HG02970 (cell line): Measurements from ENCODE around the gene HCFC2.
"Not testable (repeated sequence)": the region's sequence is repeated elsewhere in the genome, so short reads cannot be mapped to it uniquely, and the experiment has no call there.

Experiments used
- ATAC-seq: cut with Tn5 transposase; IDR thresholded peaks from one replicate; pipeline ENCODE4 v1.9.1; 2021; ENCODE audit warnings: mild to moderate bottlenecking, moderate library complexity, moderate number of reproducible peaks; ENCODE audit not compliant: unreplicated experiment, low FRiP score

The HCFC2 gene

DNA sequence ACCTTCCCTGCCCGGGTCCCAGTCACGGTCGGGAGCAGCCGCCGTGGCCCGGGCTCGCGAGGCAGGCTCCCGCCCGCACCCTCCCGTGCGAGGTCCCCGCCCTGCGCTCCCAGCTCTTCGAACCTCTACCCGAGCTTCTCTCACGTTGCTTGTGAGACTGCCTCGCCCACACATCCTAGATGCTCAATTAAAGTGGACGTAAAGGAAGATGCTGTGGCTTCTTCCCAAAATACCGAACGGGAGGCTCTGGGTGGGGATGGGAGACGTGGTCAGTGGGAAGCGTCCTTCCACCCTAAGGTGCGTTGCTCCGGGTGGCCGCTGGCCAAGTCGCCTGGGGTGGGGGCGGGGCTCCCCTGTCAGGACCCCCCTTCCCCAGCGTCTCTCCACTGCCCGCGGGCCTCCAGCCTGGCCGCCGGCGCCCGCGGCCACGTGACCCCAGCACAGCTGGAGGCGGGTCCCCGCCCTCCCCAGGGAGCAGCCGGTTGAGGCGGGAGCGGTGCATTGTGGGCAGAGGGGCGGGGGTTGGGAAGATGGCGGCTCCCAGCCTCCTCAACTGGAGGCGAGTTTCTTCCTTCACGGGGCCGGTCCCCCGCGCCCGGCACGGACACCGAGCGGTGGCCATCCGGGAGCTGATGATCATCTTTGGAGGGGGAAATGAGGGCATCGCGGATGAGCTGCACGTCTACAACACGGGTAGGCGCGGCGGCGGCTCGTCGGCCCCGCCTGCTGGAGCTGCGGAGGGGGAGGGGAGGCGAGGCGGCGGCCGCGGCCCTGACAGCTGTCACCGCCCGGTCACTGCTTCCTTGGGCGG, at the start of gene HCFC2:
Gene HCFC2, plus strand, starts transcription at position 501 of the 811 bp plus-strand sequence. Its CDS starts 30 bp downstream, at position 531.
- ATAC-seq, result peak; percentile 90

DNA sequence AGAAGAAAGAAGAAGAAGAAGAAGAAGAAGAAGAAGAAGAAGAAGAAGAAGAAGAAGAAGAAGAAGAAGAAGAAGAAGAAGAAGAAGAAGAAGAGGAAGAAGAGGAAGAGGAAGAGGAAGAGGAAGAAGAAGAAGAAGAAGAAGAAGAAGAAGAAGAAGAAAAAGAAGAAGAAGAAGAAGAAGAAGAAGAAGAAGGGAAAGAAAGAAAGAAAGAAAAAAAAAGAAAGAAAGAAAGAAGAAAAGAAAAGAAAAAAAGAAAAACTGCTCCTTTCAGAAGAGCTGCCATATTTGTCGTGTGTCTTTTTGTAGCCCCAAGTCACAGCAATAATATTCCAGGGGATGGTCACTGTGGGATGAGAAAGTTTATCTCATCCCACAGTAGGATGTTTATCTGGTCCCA, 42.5 kb upstream of the HCFC2 start:
- not testable (repeated sequence) for ATAC-seq

GRCh38 chr12:104022786-104023185, 41.5 kb upstream of the HCFC2 start:
- ATAC-seq, result no peak

- no peak for ATAC-seq
These were observed 40.6 kb upstream of the HCFC2 start for GRCh38 chr12:104023710-104024109.

DNA sequence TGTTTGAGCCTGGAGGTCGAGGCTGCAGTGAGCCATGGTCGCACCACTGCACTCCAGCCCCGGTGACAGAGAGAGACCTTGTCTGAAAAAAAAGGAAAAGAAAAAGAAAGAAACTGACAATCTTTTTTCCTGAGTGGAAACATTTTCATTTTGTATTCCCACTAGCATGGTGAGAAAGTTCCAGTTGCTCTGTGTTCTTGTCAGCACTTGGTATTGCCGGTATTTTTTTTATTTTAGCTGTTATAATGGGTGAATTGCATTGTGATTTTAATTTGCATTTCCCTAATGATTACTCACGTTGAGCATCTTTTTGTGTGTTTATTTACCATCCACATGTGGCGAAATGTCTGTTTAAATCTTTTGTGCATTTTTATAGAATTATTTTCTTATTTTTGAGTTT, 40.0 kb upstream of the HCFC2 start:
- ATAC-seq, result no peak

- no peak for ATAC-seq
These were observed 38.6 kb upstream of the HCFC2 start for GRCh38 chr12:104025771-104026170.

GRCh38 chr12:104026841-104027599, 37.3 kb upstream of the HCFC2 start:
- no peak for ATAC-seq

DNA sequence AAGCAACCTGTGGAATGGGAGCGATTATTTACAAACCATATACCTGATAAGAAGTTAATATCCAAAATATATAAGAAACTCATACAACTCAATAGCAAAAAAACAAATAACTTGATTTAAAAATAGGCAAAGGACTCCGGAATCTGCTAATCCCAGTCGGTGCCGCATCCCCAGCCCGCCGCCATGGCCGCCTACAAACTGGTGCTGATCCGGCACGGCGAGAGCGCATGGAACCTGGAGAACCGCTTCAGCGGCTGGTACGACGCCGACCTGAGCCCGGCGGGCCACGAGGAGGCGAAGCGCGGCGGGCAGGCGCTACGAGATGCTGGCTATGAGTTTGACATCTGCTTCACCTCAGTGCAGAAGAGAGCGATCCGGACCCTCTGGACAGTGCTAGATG, 33.7 kb upstream of the HCFC2 start:
- ATAC-seq, result not testable (repeated sequence)

DNA sequence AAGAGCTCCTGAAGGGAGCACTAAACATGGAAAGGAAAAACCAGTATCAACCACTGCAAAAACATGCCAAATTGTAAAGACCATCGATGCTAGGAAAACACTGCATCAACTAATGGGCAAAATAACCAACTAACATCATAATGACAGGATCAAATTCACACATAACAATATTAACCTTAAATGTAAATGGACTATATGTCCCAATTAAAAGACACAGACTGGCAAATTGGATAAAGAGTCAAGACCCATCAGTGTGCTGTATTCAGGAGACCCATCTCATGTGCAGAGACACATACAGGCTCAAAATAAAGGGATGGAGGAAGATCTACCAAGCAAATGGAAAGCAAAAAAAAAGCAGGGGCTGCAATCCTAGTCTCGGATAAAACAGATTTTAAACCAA, 28.2 kb upstream of the HCFC2 start:
- not testable (repeated sequence) for ATAC-seq

DNA sequence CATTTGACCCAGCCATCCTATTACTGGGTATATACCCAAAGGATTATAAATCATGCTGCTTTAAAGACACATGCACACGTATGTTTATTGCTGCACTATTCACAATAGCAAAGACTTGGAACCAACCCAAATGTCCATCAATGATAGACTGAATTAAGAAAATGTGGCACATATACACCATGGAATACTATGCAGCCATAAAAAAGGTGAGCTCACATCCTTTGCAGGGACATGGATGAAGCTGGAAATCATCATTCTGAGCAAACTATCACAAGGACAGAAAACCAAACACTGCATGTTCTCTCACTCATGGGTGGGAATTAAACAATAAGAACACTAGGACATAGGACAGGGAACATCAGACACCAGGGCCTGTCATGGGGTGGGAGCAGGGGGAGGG, 24.6 kb upstream of the HCFC2 start:
- not testable (repeated sequence) for ATAC-seq

DNA sequence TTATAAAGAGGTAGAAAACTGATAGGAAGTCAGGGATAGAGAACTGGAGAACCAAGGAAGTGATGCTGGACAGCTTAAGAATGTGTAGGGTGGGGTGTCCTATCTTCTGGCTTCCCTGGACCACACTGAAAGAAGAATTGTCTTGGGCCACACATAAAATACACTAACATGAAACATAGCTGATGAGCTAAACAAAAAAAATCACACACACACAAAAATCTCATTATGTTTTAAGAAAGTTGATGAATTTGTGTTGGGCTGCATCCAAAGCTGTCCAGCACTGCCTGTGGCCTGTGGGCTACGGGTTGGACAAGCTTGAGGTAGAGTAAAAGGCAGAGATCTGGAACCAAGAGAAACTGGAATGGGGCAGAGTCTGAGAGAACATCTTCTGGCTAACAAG, 21.8 kb upstream of the HCFC2 start:
- no peak for ATAC-seq

- no peak for ATAC-seq
These were observed 20.2 kb upstream of the HCFC2 start for GRCh38 chr12:104044158-104044557.

DNA sequence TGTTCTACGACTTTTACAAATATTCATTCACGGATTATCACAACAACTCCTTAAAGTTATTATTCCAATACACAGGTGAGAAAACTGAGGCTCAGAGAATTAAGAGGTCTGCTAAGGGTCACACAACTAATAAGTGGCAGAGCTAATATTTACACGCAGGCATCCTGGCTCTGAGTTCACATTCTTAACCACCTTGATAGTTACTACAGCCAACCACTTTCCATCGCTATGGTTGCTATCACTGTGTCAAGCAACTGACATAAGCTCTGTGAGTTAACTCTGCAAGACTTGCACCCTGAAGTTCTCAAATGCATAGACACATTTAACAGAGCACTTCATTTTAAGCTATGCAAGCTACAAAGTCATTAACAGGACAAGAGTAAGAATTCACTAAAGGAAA, 18.0 kb upstream of the HCFC2 start:
- no peak for ATAC-seq

- no peak for ATAC-seq
These were observed 16.2 kb upstream of the HCFC2 start for GRCh38 chr12:104048162-104048561.

GRCh38 chr12:104048811-104049210, 15.5 kb upstream of the HCFC2 start:
- ATAC-seq, result no peak

GRCh38 chr12:104049278-104049902, 14.9 kb upstream of the HCFC2 start:
- ATAC-seq, result no peak

- no peak for ATAC-seq
These were observed 14.4 kb upstream of the HCFC2 start, which contains the start of gene GLT8D2 for GRCh38 chr12:104049903-104050356. Gene GLT8D2 (minus strand): TSS chr12:104050187. CDS start chr12:104019648, 30,539 bp downstream.

DNA sequence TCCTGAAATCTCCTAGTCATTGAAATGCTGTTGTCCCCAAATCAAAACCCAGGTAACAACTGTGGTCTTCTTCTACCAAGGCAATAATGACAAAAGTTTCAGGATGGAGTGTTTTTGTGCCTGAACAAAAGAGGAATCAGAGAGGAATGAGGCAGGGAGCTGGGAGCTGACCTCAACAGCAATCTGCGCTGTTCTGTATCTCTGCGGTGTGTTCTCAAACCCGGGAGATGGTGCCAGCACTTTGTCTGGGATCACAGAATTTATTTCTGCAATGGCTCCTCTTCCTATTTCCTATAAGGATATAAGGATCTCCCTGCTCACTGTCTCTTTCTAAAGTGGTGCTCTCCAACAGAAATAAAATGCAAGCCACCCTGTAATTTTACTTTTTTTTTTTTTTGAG, 13.9 kb upstream of the HCFC2 start:
- ATAC-seq, result no peak

DNA sequence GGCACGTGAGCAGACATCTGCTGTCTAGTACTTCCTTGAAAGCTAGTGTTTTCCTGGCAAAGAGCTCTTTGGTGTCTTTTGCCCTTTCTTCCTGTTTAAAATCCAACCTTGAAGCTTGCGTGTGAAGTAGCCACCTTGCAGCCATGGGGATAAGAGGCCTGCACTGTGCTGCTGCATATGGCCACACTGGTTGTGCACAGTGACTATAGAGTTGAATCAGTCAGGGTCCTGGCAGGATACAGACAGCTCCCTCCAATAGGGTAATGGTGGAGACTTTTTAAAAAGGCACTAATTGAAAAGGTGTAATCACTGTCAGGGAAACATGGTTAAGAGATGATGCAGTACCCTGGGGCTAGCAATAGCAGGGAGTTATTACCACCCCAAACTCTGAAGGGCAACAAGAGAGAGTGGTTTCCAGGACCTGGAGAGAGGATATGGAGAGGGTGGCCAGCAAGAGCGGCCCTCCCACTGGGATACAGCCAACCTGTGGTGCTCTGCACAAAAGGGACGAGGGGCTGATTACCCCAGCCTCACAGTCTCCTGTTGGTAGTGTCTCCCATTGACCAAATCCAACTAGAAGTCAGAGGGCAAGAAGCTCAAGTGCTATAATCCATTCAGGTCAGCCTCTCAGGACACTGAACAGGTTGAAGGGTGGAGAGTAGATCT, 9.5 kb upstream of the HCFC2 start:
- no peak for ATAC-seq

GRCh38 chr12:104055686-104056388, 8.5 kb upstream of the HCFC2 start:
- ATAC-seq, result no peak
